OCI-LY1 (cell line): ENCODE measurements around the gene HAVCR1.

Experiments
- CTCF ChIP-seq: fragments of 200-600 bp; sonication (generic), shearing (Covaris generic); IDR thresholded peaks from 2 replicates; pipeline ENCODE4 v1.5.1; 2017; ENCODE audit warnings: mild to moderate bottlenecking, antibody characterized with exemption, low read length, moderate library complexity, mixed read lengths
- EZH2 ChIP-seq: fragments of 200-600 bp; sonication (generic), shearing (Covaris generic); IDR thresholded peaks from 2 replicates; pipeline ENCODE4 v1.8.0; 2017; ENCODE audit warnings: borderline replicate concordance, mixed run types, mild to moderate bottlenecking, antibody characterized with exemption, low read length, moderate library complexity, mixed read lengths

DNA sequence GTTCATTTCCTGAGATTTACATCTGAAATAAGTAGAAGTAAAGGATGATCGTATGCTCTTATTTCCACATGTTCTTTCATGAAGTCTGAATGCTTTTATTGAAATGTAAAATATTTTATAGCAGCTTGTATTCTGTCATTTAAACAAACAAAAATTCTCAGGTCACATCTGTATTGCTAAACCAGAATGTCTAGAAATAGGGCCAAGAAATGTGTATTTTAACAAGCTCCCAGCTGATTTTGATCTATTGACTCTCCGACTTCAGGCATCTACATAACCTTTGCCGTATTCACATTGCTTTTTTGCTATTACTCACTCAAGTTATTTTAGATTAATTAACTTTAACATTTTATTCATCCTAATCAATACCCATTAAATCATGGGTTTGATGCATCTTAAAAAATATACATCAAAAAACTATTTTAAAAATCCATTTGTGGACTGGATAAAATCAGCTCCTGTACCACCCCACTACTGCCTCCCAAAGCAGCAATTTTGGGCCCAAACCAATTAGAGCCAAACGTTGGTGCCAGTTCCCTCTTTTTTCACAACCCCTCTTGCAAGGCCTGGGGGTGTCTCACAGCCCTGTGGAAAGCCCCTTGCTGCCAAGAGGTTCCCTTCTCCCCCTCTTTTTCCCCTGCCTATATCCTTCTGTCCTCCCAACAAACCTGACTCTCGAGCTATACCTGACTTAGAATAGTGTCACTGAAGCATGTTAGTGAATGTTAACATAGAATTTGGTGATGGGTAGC lies 34.5 kb downstream of the HAVCR1 start:
- no peak for TF ChIP-seq CTCF
- no peak for TF ChIP-seq EZH2
